Measurements from ENCODE around the gene DRC3.

The DRC3 gene

DNA sequence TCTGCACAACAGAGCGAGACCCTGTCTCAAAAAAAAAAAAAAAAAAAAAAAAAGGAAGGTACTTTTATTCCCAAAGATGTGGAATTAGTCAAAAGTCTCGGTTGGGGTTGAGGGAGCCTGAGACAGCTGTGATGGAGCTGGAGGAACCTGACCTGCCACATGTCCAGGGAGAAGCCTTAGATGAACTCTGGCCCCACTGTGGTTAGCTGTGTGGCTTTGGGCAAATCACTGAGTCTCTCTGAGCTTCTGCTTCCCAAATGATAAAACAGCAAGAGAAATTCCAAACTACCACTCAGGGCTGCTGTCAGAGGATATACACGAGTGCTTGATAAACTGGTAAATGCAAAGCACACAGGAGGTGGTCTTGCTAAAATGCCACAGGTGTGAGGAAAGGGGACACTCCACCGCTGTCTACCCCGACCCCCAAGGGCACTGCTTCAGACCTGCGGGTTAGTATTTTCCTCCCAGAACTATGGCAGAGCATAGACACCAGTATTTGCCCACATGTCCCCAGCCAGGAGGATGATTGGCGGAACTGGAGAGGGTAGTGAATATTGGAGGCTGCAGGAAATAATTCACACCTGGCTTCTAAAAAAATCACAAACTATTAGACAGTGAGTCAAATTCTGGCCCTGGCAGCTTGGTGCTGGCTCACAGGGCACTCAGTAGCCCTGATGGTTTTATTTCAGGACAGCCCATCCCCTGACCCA lies 14.7 kb downstream of the DRC3 start:
- TF ChIP-seq CTCF (IDR thresholded peaks at IDR 0.05; ENCODE audit: insufficient read depth, low read length, poor library complexity, severe bottlenecking) = no peak
- DNase-seq (ENCODE audit: extremely low read depth, insufficient read length) = no peak
- H3K27me3 ChIP-seq (replicated peaks; ENCODE audit: control insufficient read depth, insufficient read depth, low read length) = no peaks in the 10 kb centered on the region

DNA sequence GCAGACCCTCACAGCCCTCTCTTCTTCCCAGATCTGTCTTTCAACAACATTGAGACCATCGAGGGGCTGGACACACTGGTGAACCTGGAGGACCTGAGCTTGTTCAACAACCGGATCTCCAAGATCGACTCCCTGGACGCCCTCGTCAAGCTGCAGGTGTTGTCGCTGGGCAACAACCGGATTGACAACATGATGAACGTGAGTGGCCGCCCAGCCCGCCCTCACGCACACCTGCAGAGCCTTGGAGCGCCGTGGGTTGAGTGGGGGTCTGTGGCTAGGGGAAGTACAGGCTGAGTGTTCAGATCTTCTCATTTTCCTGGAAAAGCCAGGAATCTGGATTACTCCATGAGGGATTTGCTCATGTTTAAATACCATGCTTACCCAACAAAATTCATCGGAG lies 15.2 kb downstream of the DRC3 start:
- DNase-seq (ENCODE audit: extremely low read depth, insufficient read length) = no peak
- TF ChIP-seq CTCF (IDR thresholded peaks at IDR 0.05; ENCODE audit: insufficient read depth, low read length, poor library complexity, severe bottlenecking) = no peak

More for the DNA sequence above, 14.7 kb downstream of the DRC3 start:
- Histone ChIP-seq H3K36me3 (ENCODE audit: control insufficient read depth, insufficient read depth, low read length) (no peaks in the 10 kb centered on the region), H3K4me3 (replicated peaks; ENCODE audit: low read depth, low read length) (no peak overlapping the region)

GRCh38 chr17:17988427-17988945 lies 15.8 kb downstream of the DRC3 start:
- Histone ChIP-seq H3K4me3 (replicated peaks; ENCODE audit: low read depth, low read length) (no peak overlapping the region), H3K36me3 (ENCODE audit: control insufficient read depth, insufficient read depth, low read length) (no peaks in the 10 kb centered on the region), H3K27me3 (replicated peaks; ENCODE audit: control insufficient read depth, insufficient read depth, low read length) (no peaks in the 10 kb centered on the region)
- no peak for TF ChIP-seq CTCF (IDR thresholded peaks at IDR 0.05; ENCODE audit: insufficient read depth, low read length, poor library complexity, severe bottlenecking)
- DNase-seq (ENCODE audit: extremely low read depth, insufficient read length) = no peak

More for the DNA sequence above, 15.2 kb downstream of the DRC3 start:
- Histone ChIP-seq H3K4me3 (replicated peaks; ENCODE audit: low read depth, low read length) (no peak overlapping the region), H3K36me3 (ENCODE audit: control insufficient read depth, insufficient read depth, low read length) (no peaks in the 10 kb centered on the region), H3K27me3 (replicated peaks; ENCODE audit: control insufficient read depth, insufficient read depth, low read length) (no peaks in the 10 kb centered on the region)

DNA sequence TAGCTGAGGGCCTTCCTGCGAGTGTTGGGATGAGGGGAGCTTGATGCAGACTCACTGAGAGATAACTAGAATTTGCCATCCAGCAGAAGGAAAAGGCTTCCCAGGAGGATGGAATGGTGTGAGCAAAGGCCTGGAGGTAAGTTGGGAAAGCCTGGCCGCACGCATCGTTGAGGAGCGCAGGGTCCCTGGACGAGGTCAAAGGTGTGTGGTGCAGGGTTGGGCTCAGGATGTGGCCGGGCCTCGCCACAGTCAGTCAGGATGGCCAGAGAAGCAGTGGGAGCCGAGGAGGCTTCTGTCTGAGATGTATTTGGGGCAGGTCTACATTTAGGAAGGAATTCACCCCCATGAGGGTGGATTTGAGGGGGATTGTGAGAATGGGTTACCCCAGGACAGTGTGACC lies 16.4 kb downstream of the DRC3 start:
- Histone ChIP-seq H3K36me3 (ENCODE audit: control insufficient read depth, insufficient read depth, low read length) (no peaks in the 10 kb centered on the region), H3K27me3 (replicated peaks; ENCODE audit: control insufficient read depth, insufficient read depth, low read length) (no peaks in the 10 kb centered on the region), H3K4me3 (replicated peaks; ENCODE audit: low read depth, low read length) (no peak overlapping the region)
- DNase-seq (ENCODE audit: extremely low read depth, insufficient read length) = no peak
- TF ChIP-seq CTCF (IDR thresholded peaks at IDR 0.05; ENCODE audit: insufficient read depth, low read length, poor library complexity, severe bottlenecking) = no peak

DNA sequence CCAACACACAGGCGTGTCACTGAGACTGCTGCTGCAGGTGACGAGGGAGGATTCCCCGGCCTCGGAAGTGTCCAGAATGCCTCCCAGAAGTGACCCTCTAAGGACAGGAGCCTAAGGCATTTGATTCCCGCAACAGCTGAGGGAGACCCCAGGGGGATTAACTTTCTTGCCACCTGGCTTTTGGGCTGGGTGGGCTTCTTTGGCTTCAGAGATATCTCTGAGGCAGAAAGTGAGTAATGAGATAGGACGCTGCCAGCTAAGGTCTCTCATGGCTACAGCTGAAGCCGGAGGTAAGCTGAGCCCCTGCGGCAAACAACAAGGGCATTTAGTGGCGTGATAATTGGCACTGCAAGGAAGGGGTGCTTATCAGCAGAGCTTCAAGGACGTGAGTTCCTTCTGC lies 17.0 kb downstream of the DRC3 start:
- Histone ChIP-seq H3K36me3 (ENCODE audit: control insufficient read depth, insufficient read depth, low read length) (no peaks in the 10 kb centered on the region), H3K4me3 (replicated peaks; ENCODE audit: low read depth, low read length) (no peak overlapping the region), H3K27me3 (replicated peaks; ENCODE audit: control insufficient read depth, insufficient read depth, low read length) (no peaks in the 10 kb centered on the region)
- DNase-seq (ENCODE audit: extremely low read depth, insufficient read length) = no peak
- TF ChIP-seq CTCF (IDR thresholded peaks at IDR 0.05; ENCODE audit: insufficient read depth, low read length, poor library complexity, severe bottlenecking) = no peak
